Stimulated activated naive CD8-positive, alpha-beta T cell treated with anti-CD3 and anti-CD28 coated beads, Interleukin-15, amount 100 ng/mL, for 72 hours (primary cell): ENCODE results near the gene COL25A1.
"Not testable (repeated sequence)": the region's sequence is repeated elsewhere in the genome, so short reads cannot be mapped to it uniquely, and the experiment has no call there.

ENCODE experiments used
- ATAC-seq: fragments of 150-1000 bp; cut with Tn5 transposase; 2 replicates; pipeline ENCODE4 v1.10.0; 2021; ENCODE audit warnings: mild to moderate bottlenecking, moderate library complexity
- DNase-seq, 2 donors: peaks; one replicate each; pipeline ENCODE4 v3.0.0; 2021 to 2022
- H3K27ac Mint-ChIP-seq, 2 donors: one replicate each; pipeline ENCODE4 v1.8.0; 2022; ENCODE audit warnings: mild to moderate bottlenecking in 2 of 2, mixed read lengths in 2 of 2, moderate library complexity in 2 of 2
- H3K27me3 Mint-ChIP-seq: one replicate; pipeline ENCODE4 v1.8.0; 2022; ENCODE audit warnings: mixed read lengths
- H3K4me1 Mint-ChIP-seq: one replicate; pipeline ENCODE4 v1.8.0; 2022; ENCODE audit warnings: mild to moderate bottlenecking, mixed read lengths
- H3K4me3 Mint-ChIP-seq, 2 donors: one replicate each; pipeline ENCODE4 v1.8.0; 2022; ENCODE audit warnings: mild to moderate bottlenecking in 2 of 2, mixed read lengths in 2 of 2, moderate library complexity in 1 of 2
- H3K9me3 Mint-ChIP-seq, 2 donors: one replicate each; pipeline ENCODE4 v1.8.0; 2022; ENCODE audit warnings: mixed read lengths in 2 of 2

Gene COL25A1

DNA sequence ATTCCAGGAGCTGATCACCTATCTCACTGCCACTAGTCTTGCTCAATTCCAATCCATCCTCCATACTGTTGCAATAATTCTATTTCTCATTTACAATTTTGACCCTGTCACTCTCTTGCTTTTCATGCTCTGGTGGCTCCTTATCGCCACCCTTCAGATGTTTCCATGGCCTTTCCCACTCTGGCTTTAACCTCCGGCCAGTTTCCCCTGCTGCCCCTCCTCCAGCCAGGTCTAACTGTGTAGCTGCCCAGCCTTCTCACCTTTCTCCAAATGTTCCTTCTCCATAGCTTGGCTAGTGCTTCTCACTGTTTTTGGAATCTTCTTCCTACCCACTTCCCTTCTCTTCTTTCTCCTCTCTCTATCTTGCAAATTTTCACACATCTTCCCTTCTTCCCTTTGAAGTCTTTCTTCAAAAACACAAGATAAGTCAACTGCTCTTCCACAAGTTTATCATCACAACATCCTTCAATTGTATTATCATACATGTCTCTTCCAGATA, 153.8 kb downstream of the COL25A1 start:
- no peak for ATAC-seq

GRCh38 chr4:109147135-109147534, 155.3 kb downstream of the COL25A1 start:
- Mint-ChIP-seq H3K4me3 (no peak overlapping the region), H3K9me3 (peaks cover 9 to 17% of the 10 kb centered on the region in 2 donors), H3K27me3 (peaks cover 20% of the 10 kb centered on the region), H3K27ac (no peak overlapping the region), H3K4me1 (no peaks in the 10 kb centered on the region)
- DNase-seq (no peak), ATAC-seq (no peak)

More for the DNA sequence above, 153.8 kb downstream of the COL25A1 start:
- Mint-ChIP-seq H3K27me3 (peaks cover 12% of the 10 kb centered on the region), H3K27ac (no peak overlapping the region), H3K4me1 (no peaks in the 10 kb centered on the region), H3K9me3 (peaks cover under 1 to 6% of the 10 kb centered on the region in 2 donors), H3K4me3 (no peak overlapping the region)
- no peak for DNase-seq

GRCh38 chr4:109146499-109146898, 156.0 kb downstream of the COL25A1 start:
- H3K27ac Mint-ChIP-seq, result no peak overlapping the region
- DNase-seq (no peak), ATAC-seq (no peak)
- H3K4me3 Mint-ChIP-seq, result no peak overlapping the region
- H3K27me3 Mint-ChIP-seq, result peaks cover 20% of the 10 kb centered on the region
- peaks cover 15 to 24% of the 10 kb centered on the region in 2 donors for H3K9me3 Mint-ChIP-seq
- H3K4me1 Mint-ChIP-seq, result no peaks in the 10 kb centered on the region

- H3K27ac Mint-ChIP-seq, DNase-seq, H3K4me1 Mint-ChIP-seq, H3K4me3 Mint-ChIP-seq, ATAC-seq: not testable (repeated sequence)
- H3K9me3 Mint-ChIP-seq, result peaks cover 15 to 24% of the 10 kb centered on the region in 2 donors
- peaks cover 11% of the 10 kb centered on the region for H3K27me3 Mint-ChIP-seq
Measured at GRCh38 chr4:109138125-109138524, 164.3 kb downstream of the COL25A1 start.

- no peaks in the 10 kb centered on the region for H3K27me3 Mint-ChIP-seq
- H3K4me3 Mint-ChIP-seq, result no peak overlapping the region
- no peaks in the 10 kb centered on the region for H3K4me1 Mint-ChIP-seq
- H3K9me3 Mint-ChIP-seq, result no peaks in the 10 kb centered on the region
- H3K27ac Mint-ChIP-seq, result no peak overlapping the region
- no peak for ATAC-seq
- no peak for DNase-seq
Measured at GRCh38 chr4:109134921-109135320, 167.5 kb downstream of the COL25A1 start.

DNA sequence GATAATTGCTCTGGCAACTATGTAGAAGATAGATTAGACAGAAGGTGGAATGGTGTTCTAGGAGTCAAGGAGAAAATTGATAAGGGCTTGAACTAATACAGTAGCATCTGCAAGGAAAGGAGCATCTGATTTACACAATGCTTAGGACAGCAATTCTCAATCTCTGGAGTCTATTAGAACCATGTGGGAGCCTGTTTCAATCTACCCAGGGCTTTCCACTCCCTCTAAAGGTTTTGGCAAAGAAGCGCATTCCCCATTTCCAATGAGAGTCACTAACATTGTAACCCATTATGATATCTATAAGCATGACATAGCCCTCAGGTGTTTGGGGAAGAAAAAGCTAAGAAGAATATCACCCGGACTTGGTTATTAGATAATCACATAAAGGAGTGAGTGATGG, 168.2 kb downstream of the COL25A1 start:
- Mint-ChIP-seq H3K27ac (no peak overlapping the region), H3K27me3 (no peaks in the 10 kb centered on the region), H3K9me3 (no peaks in the 10 kb centered on the region), H3K4me1 (no peaks in the 10 kb centered on the region), H3K4me3 (no peak overlapping the region)
- DNase-seq (no peak), ATAC-seq (no peak)

GRCh38 chr4:109131559-109131958, 170.9 kb downstream of the COL25A1 start:
- H3K9me3 Mint-ChIP-seq, result no peaks in the 10 kb centered on the region
- H3K27me3 Mint-ChIP-seq, result no peaks in the 10 kb centered on the region
- DNase-seq, result no peak
- ATAC-seq, result no peak
- H3K4me3 Mint-ChIP-seq, result no peak overlapping the region
- no peak overlapping the region for H3K27ac Mint-ChIP-seq
- H3K4me1 Mint-ChIP-seq, result no peaks in the 10 kb centered on the region

- H3K4me3 Mint-ChIP-seq, result no peak overlapping the region
- no peaks in the 10 kb centered on the region for H3K27me3 Mint-ChIP-seq
- H3K4me1 Mint-ChIP-seq, result no peaks in the 10 kb centered on the region
- H3K9me3 Mint-ChIP-seq, result no peaks in the 10 kb centered on the region
- ATAC-seq (no peak), DNase-seq (no peak)
- no peak overlapping the region for H3K27ac Mint-ChIP-seq
Measured at GRCh38 chr4:109128589-109128988, 173.9 kb downstream of the COL25A1 start.

DNA sequence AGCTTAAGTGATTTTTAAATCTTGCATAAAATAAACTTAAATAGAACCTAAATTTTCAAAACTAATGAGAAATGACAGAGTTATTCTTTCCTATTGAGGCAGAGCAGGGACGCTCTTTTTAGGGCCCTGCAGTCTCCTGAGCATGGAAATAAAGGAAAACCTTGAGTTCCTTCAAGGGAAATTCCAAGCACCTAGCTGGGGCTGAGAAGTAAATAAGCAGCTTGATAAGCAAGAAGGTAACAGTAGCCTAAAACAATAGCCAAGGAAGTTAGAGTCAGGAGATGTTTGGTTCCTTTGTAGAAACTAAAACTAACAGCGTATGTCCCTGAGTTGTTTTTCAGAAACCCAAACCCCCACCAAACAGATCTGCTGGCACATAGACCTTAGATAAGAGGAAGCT, 174.6 kb downstream of the COL25A1 start:
- Mint-ChIP-seq H3K9me3 (no peaks in the 10 kb centered on the region), H3K27ac (no peak overlapping the region), H3K4me1 (no peaks in the 10 kb centered on the region), H3K4me3 (no peak overlapping the region), H3K27me3 (no peaks in the 10 kb centered on the region)
- ATAC-seq (no peak), DNase-seq (no peak)

GRCh38 chr4:109126856-109127255, 175.6 kb downstream of the COL25A1 start:
- no peak for ATAC-seq
- Mint-ChIP-seq H3K27ac (no peak overlapping the region), H3K4me3 (no peak overlapping the region), H3K4me1 (no peaks in the 10 kb centered on the region), H3K9me3 (no peaks in the 10 kb centered on the region), H3K27me3 (peaks cover 7% of the 10 kb centered on the region)
- no peak for DNase-seq

DNA sequence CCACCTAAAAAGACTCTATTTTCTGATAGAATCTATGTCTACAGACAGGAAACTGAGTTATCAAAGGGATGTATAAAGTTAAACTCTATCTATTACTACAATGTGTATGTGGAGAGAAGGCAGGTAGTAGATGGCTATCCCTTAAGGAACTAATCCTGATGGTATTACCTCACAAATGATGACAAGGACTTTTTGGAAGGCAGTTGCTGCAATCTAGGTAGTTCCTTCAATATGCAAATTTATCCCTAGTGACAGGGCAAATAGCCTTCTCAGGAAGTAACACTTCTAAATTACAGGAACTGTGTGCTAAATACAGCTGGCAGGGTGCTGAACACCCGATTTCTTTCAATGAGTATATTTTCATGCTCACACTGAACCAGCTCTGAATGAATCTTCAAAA, 177.4 kb downstream of the COL25A1 start:
- no peak for DNase-seq
- H3K27me3 Mint-ChIP-seq, result peaks cover 20% of the 10 kb centered on the region
- no peaks in the 10 kb centered on the region for H3K4me1 Mint-ChIP-seq
- H3K27ac Mint-ChIP-seq, result no peak overlapping the region
- no peak overlapping the region for H3K4me3 Mint-ChIP-seq
- no peak for ATAC-seq
- H3K9me3 Mint-ChIP-seq, result no peaks in the 10 kb centered on the region

DNA sequence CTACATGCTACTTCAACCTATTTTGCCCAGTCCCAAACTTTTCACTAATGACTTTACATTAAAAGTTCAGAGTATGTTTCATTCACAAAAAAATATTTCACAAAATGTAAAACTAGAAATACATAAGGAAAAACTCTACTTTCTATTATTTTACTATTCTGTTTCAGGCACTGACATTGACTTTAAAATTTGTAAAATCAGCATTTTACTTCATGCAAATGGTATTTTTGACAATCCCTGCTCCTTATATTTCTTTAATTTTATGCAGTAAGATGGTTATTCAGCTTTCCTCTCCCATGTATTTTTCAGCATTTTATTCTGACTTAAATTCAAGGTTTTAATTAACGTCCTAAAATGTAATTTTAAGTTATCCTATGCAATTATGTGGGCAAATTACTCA, 178.5 kb downstream of the COL25A1 start:
- DNase-seq (no peak), ATAC-seq (no peak)
- no peak overlapping the region for H3K4me3 Mint-ChIP-seq
- no peaks in the 10 kb centered on the region for H3K9me3 Mint-ChIP-seq
- no peak overlapping the region for H3K27ac Mint-ChIP-seq
- H3K4me1 Mint-ChIP-seq, result no peaks in the 10 kb centered on the region
- peaks cover 29% of the 10 kb centered on the region for H3K27me3 Mint-ChIP-seq

- Mint-ChIP-seq H3K27ac (no peak overlapping the region), H3K27me3 (peaks cover 29% of the 10 kb centered on the region), H3K9me3 (no peaks in the 10 kb centered on the region), H3K4me1 (no peaks in the 10 kb centered on the region), H3K4me3 (no peak overlapping the region)
- DNase-seq (no peak), ATAC-seq (no peak)
Measured at GRCh38 chr4:109121561-109121960, 180.9 kb downstream of the COL25A1 start.

- ATAC-seq, result no peak
- H3K27me3 Mint-ChIP-seq, result peaks cover 29% of the 10 kb centered on the region
- H3K4me3 Mint-ChIP-seq, result no peak overlapping the region
- no peak overlapping the region for H3K27ac Mint-ChIP-seq
- DNase-seq, result no peak
- H3K9me3 Mint-ChIP-seq, result no peaks in the 10 kb centered on the region
- H3K4me1 Mint-ChIP-seq, result no peaks in the 10 kb centered on the region
Measured at GRCh38 chr4:109119852-109120251, 182.6 kb downstream of the COL25A1 start.

DNA sequence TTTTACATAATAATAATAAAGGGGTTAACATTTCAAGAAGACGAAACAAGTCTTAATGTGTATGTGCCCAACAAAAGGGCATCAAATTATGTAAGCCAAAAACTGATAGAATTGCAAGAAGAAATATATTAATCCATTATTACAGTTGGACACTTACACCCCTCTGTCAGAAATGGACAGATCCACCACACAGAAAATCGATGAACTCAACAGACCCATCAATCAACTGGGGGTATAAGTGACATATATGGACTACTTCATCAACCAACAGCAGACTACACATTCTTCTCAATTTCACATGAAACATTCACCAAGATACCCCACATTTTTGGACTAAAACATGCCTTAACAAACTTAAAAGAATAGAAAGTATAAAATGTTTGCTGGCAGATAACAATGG, 183.8 kb downstream of the COL25A1 start:
- Mint-ChIP-seq H3K27me3 (peaks cover 36% of the 10 kb centered on the region), H3K9me3 (no peaks in the 10 kb centered on the region), H3K27ac (no peak overlapping the region), H3K4me1 (no peaks in the 10 kb centered on the region), H3K4me3 (no peak overlapping the region)
- ATAC-seq (no peak), DNase-seq (no peak)

GRCh38 chr4:109114501-109114900, 188.0 kb downstream of the COL25A1 start:
- Mint-ChIP-seq H3K27me3 (peaks cover 10% of the 10 kb centered on the region), H3K9me3 (no peaks in the 10 kb centered on the region), H3K4me1 (no peaks in the 10 kb centered on the region), H3K4me3 (no peak overlapping the region), H3K27ac (no peak overlapping the region)
- ATAC-seq (no peak), DNase-seq (no peak)

DNA sequence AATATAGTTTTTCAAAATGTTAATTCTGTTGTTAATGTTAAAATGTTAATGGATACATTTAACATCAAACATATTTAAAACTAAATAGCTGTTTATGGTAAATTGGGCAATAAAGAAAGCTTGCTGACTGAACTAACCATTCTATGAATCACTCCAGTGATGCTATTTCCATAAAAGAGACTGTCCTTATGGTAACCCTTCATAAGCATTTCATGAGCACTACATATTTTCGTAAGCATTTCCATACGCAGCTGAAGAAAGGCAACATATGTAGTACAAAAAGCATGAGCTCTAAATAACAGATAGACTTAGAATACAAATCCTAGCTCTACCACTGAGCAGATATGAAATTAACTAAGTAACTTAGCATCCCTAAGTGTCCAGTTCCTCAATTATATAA, 188.9 kb downstream of the COL25A1 start:
- DNase-seq, result no peak
- H3K4me1 Mint-ChIP-seq, result no peaks in the 10 kb centered on the region

More for the DNA sequence above, 188.9 kb downstream of the COL25A1 start:
- H3K9me3 Mint-ChIP-seq, result no peaks in the 10 kb centered on the region
- ATAC-seq, result no peak
- H3K4me3 Mint-ChIP-seq, result no peak overlapping the region
- H3K27ac Mint-ChIP-seq, result no peak overlapping the region
- peaks cover 7% of the 10 kb centered on the region for H3K27me3 Mint-ChIP-seq
